Measurements from ENCODE around the gene ODAD3.

DNA sequence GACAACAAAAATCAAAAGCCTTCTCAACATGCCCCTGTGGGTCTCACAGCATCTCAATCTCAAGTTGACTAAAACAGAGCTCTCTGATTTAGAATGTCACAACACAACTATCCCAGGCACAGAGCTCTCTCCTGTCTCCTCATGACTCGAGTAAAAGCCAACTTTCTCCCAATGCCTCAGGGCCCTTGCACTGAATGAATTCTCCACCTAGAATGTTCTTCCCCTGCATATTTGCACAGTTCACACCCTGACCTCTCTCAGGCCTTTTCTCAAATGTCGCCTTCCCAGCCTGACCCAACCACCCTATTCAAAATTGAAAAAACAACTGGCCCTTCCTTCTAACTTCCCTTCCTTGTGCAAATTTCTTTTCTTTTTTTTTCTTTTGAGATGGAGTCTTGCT lies 64.2 kb downstream of the ODAD3 start:
- TF ChIP-seq, protein P1, sequence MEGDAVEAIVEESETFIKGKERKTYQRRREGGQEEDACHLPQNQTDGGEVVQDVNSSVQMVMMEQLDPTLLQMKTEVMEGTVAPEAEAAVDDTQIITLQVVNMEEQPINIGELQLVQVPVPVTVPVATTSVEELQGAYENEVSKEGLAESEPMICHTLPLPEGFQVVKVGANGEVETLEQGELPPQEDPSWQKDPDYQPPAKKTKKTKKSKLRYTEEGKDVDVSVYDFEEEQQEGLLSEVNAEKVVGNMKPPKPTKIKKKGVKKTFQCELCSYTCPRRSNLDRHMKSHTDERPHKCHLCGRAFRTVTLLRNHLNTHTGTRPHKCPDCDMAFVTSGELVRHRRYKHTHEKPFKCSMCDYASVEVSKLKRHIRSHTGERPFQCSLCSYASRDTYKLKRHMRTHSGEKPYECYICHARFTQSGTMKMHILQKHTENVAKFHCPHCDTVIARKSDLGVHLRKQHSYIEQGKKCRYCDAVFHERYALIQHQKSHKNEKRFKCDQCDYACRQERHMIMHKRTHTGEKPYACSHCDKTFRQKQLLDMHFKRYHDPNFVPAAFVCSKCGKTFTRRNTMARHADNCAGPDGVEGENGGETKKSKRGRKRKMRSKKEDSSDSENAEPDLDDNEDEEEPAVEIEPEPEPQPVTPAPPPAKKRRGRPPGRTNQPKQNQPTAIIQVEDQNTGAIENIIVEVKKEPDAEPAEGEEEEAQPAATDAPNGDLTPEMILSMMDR (IDR thresholded peaks at IDR 0.05) = no peak
- no peak for TF ChIP-seq POLR2A (IDR thresholded peaks at IDR 0.05)

Data from right lobe of liver (tissue), 4 donors.